CMK (cell line): ENCODE data around the gene CES3.
"Not testable (repeated sequence)": the region's sequence is repeated elsewhere in the genome, so short reads cannot be mapped to it uniquely, and the experiment has no call there.

Experiments
- DNase-seq: peaks from one replicate; pipeline ENCODE4 v3.0.0-alpha.2; 2010; ENCODE audit warnings: low read depth

The CES3 gene

GRCh38 chr16:66970775-66971720 is 10.0 kb downstream of the CES3 start:
- DNase-seq = no peak

- DNase-seq = no peak
Observed at GRCh38 chr16:66972983-66973382, 11.9 kb downstream of the CES3 start.

- DNase-seq = no peak
Observed at GRCh38 chr16:66973716-66974115, 12.7 kb downstream of the CES3 start.

- not testable (repeated sequence) for DNase-seq
Observed at GRCh38 chr16:66974156-66974931, 13.3 kb downstream of the CES3 start.

GRCh38 chr16:66974932-66975246 is 13.8 kb downstream of the CES3 start:
- not testable (repeated sequence) for DNase-seq

DNA sequence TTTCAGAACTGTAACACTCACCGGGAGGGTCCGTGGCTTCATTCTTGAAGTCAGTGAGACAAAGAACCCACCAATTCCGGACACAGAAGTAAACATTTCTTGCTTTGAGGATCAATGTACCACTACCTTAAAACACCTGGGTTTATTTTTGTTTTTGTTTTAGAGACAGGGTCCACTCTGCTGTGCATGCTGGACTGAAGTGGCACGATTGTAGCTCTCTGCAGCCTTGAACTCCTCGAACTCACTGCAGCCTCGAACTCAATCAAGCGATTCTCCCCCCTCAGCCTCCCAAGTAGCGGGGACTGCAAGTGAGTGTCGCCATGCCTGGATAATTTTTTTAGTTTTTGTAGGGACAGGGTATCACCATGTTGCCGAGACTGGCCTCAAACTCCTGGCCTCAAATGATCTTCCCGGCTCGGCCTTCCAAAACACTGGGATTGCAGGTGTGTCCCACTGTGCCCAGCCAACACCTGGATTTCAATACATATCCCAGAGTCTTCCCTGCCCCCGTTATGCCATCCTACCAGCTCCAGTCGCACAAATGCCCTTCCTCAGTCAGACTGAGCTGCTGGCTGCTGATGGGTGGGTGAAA is 14.3 kb downstream of the CES3 start:
- no peak for DNase-seq

- DNase-seq = no peak
Observed at GRCh38 chr16:66976746-66977145, 15.7 kb downstream of the CES3 start.

DNA sequence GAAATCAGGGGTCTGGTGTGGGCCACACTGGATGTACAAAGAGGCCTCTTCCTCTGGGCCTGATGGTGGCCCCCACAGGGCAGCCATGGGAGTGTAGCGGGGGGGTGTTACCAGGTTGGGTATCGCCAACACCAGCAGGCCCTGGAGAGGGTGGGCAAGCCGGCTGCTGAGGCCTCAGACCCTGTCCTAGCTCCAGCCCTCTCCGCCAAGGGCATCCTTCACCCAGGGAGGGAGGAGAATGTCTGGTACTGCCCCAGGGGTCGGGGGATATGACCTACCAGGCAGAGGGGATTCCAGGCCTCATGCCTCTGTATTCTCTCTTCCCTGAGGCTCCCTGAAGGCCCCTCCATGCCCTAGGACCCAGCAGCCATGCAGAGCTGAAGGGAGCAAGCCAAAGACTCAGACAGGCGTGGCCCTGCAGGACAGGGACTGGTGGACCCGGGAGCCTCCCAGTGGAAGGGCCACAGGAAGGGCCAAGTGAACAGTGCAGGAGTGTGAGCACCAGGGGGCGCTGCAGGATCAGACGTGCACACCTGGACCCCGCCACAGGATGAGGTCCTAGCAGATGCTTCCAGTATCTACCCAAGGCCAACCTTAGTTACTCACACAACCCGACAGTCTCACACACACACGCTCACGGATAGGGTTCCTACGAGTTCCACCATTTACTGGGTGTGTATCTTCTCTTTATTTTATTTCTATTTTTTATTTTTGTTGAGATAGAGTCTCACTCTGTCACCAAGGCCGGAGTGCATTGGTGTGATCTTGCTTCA is 16.5 kb downstream of the CES3 start:
- peak; percentile 74 for DNase-seq

DNA sequence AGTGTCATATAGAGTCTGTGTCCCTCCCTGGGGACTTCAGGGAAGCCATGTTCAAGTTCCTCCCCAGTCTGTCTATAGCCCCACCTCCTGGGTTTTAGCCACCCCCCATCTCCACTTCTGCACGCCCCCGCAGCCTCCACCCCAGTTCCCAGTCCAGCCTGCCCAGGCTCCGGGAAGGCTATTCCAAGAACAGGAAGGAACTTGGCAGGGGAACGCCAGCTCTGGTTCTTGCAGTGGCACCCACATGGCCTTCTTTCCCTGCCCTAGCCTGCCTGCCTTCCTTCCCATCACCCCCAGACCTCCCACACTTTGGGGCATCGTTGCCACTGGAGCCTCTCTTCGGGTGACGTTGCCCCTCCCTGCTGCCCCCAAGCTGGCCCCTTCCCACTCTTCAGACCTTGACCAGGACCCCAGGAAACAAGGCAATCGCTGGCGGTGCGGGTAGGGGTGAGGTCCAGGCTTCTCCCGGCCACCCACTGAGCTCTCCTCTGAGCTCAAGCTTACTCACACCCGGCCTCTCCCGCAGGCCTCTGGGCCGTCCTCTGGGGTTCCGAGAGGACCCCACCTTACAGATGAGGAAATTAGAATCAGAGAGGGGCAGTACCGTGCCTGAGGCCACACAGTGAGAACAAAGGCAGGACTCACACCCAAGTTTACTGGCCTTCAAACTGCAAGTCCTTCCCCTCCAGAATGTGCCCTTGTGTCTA is 18.1 kb downstream of the CES3 start:
- no peak for DNase-seq

DNA sequence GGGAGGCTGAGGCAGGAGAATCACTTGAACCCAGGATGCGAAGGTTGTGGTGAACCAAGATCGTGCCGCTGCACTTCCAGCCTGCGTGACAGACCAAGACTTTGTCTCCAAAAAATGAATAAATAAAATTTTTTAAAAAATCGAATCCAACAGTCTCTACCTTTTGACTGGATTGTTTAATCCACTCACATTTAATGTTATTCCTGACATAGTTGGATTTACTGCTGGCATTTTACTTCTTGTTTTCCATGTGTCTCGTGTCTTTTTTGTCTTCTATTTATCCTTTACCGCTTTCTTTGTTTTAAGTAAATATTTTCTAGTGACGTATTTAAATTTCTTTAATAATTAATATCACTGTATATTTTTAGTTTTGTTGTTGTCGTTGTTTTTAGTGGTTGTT is 22.0 kb downstream of the CES3 start:
- no peak for DNase-seq

DNA sequence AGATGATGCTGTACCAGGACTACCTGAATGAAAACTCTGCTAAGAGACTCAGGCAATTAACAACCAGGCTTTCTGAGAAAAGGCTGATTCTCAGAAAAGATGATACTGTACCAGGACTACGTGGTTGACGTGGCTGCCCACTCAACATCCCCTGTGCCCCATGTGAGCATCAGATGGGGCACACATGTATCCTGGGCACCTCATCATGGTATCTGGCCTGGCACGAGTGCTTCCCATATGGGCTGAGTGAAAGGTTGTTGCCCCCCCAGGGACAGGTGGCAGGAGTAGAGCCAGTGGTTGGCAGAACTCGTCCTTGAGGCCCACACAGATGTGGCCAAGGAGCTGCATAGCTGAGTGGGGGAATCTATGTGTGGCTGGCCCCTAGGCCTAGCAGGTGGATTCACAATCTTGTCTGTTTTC is 23.8 kb downstream of the CES3 start:
- no peak for DNase-seq

GRCh38 chr16:66986559-66986958 is 25.5 kb downstream of the CES3 start:
- no peak for DNase-seq

DNA sequence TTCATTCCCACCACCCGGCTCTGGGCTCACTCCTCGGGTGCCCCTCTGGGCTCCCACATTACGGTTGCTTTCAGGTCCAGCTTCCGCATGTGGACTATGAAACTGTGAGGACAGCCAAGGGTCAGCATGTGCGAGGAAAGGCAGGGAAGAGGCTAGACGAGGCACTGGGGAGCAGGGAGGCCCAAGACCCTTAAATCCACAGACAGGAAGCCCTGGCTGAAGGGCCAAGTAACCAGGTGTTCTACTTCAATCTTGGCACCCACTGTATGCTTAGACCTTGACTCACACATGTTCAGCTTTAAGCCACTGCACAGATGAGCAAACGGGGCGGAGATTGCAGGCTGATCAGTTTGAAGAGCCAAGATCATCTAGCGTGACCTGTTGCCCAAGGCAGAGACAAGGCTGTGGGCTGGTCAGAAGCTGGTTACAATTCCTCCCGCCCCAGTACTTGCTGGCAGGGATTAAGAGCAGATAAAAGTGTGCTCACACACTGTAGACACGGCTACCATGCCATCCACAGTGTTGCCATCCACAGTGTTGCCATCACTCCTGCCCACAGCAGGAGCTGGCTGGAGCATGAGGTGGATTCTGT is 27.2 kb downstream of the CES3 start, which contains the start of gene CES4A:
Gene CES4A, plus strand, starts transcription at position 393 of the 592 bp plus-strand sequence. Its CDS starts 184 bp downstream, at position 577.
- DNase-seq = no peak

DNA sequence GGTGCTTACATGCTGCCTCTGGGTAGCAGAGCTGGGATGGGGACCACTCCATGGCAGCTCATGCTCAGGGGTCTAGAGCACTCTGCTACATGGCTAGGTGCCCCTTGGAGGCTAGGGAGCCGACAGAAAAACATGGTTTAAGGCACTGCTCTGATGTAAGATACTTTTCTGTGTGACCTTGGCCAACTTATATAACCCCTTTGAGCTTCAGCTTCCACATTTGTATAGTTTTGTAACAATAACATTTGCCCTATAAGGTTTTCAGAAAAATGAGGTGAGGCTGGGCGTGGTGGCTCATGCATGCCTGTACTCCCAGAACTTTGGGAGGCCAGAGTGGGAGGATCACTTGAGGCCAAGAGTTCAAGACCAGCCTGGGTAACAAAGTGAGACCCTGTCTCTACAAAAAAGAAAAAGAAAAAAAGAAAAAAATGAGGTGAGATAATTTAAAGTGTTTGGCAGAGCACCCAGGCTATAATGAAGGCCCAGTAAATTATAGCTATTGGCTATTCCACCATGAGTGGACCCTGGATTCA is 30.5 kb downstream of the CES3 start:
- DNase-seq = no peak

GRCh38 chr16:66993558-66993957 is 32.5 kb downstream of the CES3 start:
- not testable (repeated sequence) for DNase-seq

GRCh38 chr16:66996324-66996982 is 35.4 kb downstream of the CES3 start:
- DNase-seq = no peak

DNA sequence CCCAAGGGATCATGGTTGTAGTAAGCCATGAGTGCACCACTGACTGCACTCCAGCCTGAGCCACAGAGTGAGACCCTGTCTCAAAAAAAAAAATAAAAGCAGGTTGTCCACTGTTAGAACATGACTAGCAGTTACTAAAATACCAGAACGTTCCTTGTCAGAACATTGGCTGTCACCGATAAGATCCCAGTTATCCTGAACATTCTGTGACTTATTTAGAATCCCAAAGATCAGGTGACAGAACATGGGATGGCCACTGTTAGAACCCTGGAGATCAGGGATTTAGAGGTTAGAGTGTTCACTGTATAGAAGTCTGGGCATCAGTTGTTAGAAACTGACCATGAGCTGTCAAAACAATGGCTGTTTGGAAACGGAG is 35.9 kb downstream of the CES3 start:
- DNase-seq = no peak

DNA sequence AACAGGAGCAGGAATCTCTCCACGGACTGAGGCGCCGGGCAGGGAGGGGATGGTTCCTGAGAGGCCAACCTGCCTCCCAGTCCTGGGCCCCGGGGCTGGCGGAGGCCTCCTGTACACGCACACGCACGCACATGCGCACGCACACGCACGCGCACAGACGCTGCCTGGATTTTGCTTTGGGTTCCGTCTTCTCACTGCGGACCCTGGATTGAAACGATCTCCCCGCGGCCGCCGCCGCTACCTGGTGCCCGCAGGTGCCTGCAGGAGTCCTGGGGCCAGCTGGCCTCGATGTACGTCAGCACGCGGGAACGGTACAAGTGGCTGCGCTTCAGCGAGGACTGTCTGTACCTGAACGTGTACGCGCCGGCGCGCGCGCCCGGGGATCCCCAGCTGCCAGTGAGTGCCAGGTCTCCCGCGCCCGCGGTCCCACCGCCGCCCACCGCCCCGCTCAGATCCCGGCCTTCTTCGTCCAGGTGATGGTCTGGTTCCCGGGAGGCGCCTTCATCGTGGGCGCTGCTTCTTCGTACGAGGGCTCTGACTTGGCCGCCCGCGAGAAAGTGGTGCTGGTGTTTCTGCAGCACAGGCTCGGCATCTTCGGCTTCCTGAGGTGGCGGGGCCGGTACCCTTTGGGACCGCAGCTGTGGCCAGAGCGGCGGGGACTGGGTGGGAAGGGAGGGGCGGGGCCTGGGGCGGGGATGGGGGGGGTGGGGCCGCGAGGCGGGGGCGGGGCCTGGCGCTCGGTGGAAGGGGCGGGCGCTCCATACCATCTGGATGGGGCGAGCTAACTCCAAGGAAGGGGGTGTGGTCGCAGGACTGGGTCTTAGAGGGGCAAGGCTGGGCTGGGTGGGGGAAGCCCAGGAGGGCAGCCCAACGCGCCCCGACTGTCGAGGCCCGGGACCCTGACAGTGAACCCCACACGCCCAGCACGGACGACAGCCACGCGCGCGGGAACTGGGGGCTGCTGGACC is 39.6 kb downstream of the CES3 start:
- DNase-seq = peak; percentile 20

GRCh38 chr16:67001726-67002125 is 40.7 kb downstream of the CES3 start:
- DNase-seq = no peak
